CD8-positive, alpha-beta memory T cell (primary cell): ENCODE results near the gene SKAP1. TPM values are rescaled to one million over a fixed set of nuclear protein-coding genes. Genes with fewer than 3 reads are reported as not detected.

Experiments
- CTCF ChIA-PET: fragments of 350-600 bp; sonication (Branson Sonifier 250); formaldehyde crosslinking; loops from one replicate; lab custom pipeline; 2021; ENCODE audit warnings: antibody characterized with exemption; lab: Charles Lee
- POLR2A ChIA-PET: fragments of 350-600 bp; sonication (Branson Sonifier 250); formaldehyde crosslinking; loops from one replicate; lab custom pipeline; 2021; ENCODE audit warnings: antibody characterized with exemption; lab: Charles Lee
- DNase-seq, 5 donors: peaks; one replicate each; pipeline versions ENCODE4 v3.0.0 to v3.0.0-alpha.2; 2020 to 2022; ENCODE audit warnings: mixed read lengths in 1 of 5
- H3K27ac ChIP-seq: one replicate; pipeline ENCODE4 v1.7.0; 2013; ENCODE audit warnings: low read depth, mild to moderate bottlenecking, low read length, moderate library complexity
- H3K27me3 ChIP-seq: 2 replicates; pipeline ENCODE4 v1.7.0; 2013; ENCODE audit warnings: low read length, mild to moderate bottlenecking; ENCODE audit not compliant: insufficient read depth, poor library complexity, severe bottlenecking
- H3K36me3 ChIP-seq: 2 replicates; pipeline ENCODE4 v1.7.0; 2013; ENCODE audit warnings: mild to moderate bottlenecking, low read length, moderate library complexity; ENCODE audit not compliant: insufficient read depth
- H3K4me1 ChIP-seq: 2 replicates; pipeline ENCODE4 v1.7.0; 2013; ENCODE audit warnings: mild to moderate bottlenecking, low read length, moderate library complexity; ENCODE audit not compliant: insufficient read depth
- H3K4me3 ChIP-seq: 2 replicates; pipeline ENCODE4 v1.7.0; 2013; ENCODE audit warnings: mild to moderate bottlenecking, low read length
- H3K9me3 ChIP-seq: 2 replicates; pipeline ENCODE4 v1.7.0; 2013; ENCODE audit warnings: mild to moderate bottlenecking, low read length
- H3K27ac Mint-ChIP-seq, 8 donors: one replicate each; pipeline ENCODE4 v1.8.0; 2020 to 2021; ENCODE audit warnings: mixed read lengths in 8 of 8, mild to moderate bottlenecking in 6 of 8, inconsistent platforms in 3 of 8, moderate library complexity in 3 of 8
- H3K27me3 Mint-ChIP-seq, 2 donors: one replicate each; pipeline ENCODE4 v1.8.0; 2020 to 2021; ENCODE audit warnings: mixed read lengths in 2 of 2, mild to moderate bottlenecking in 1 of 2, moderate library complexity in 1 of 2
- H3K36me3 Mint-ChIP-seq, 3 donors: one replicate each; pipeline ENCODE4 v1.8.0; 2020 to 2021; ENCODE audit warnings: mixed read lengths in 3 of 3, inconsistent platforms in 1 of 3, mild to moderate bottlenecking in 1 of 3
- H3K4me1 Mint-ChIP-seq, 3 donors: one replicate each; pipeline ENCODE4 v1.8.0; 2020 to 2021; ENCODE audit warnings: mixed read lengths in 3 of 3, inconsistent platforms in 1 of 3, mild to moderate bottlenecking in 1 of 3
- H3K4me3 Mint-ChIP-seq, 7 donors: one replicate each; pipeline ENCODE4 v1.8.0; 2020 to 2021; ENCODE audit warnings: mixed read lengths in 7 of 7, mild to moderate bottlenecking in 6 of 7, moderate library complexity in 4 of 7, inconsistent platforms in 2 of 7
- H3K9me3 Mint-ChIP-seq, 5 donors: one replicate each; pipeline ENCODE4 v1.8.0; 2020 to 2022; ENCODE audit warnings: mixed read lengths in 5 of 5, mild to moderate bottlenecking in 3 of 5, moderate library complexity in 2 of 5, inconsistent platforms in 1 of 5
- polyA plus RNA-seq: library from polyadenylated mRNA; unstranded; fragments of 300-500 nt; fragmentation: Illumina TruSeq; gene quantifications from one replicate; pipeline ENCODE4 v1.2.3, GENCODE V29; 2021
- total RNA-seq, 2 experiments: library from RNA; stranded (reverse); gene quantifications; one replicate each; pipeline ENCODE4 v1.2.3, GENCODE V29; 2021

Gene SKAP1
- total and polyA plus RNA-seq, 3 experiments from 2014 or later, result 50.5 to 264 (median 56.0) TPM

DNA sequence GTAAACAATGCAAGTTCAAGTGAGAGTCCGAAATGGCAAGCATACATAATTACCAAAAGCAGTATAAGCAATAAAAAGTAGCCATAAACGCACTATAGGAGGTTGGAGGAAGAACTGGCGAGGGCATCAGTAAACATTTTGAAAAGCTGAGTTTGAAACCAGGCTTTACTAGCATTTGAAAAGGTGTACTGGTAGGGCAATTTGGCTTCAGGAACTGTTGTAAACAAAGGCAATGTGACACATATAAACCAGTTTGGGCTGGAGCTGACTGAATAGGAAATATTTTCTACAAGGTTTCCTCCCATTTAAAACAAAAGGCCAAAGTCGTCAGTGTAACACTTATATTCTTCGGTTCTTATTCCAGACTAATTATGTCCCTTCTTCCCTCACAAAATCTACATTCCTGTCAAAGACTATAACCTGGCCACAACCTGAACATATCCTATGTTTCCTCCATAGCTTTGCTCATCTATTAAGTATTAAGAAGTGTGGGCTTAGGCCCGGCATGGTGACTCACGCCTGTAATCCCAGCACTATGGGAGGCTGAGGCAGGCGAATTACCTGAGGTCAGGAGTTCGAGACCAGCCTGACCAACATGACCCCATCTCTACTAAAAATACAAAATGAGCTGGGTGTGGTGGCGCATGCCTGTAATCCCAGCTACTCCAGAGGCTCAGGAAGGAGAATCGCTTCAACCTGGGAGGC lies 336.5 kb downstream of the SKAP1 start:
- no peak overlapping the region for H3K4me3 Mint-ChIP-seq
- CTCF ChIA-PET, result interaction anchor here (1.1 kb wide), 1 partner anchor 147 kb away, joined by 3 read pairs; no protein-coding TSS in a partner anchor
- POLR2A ChIA-PET, result interaction anchor here (0.6 kb wide), 1 partner anchor 65 kb away, joined by 3 read pairs; no protein-coding TSS in a partner anchor
- H3K27me3 Mint-ChIP-seq, result no peaks in the 10 kb centered on the region
- no peaks in the 10 kb centered on the region for H3K4me1 ChIP-seq
- H3K27ac ChIP-seq, result no peak overlapping the region
- peak overlapping the region in 1 of 8 donors; percentile 1 for H3K27ac Mint-ChIP-seq
- no peaks in the 10 kb centered on the region for H3K36me3 ChIP-seq
- H3K36me3 Mint-ChIP-seq, result peaks cover 0 to 24% (median 3%) of the 10 kb centered on the region in 3 donors
- H3K4me3 ChIP-seq, result no peak overlapping the region
- H3K27me3 ChIP-seq, result no peaks in the 10 kb centered on the region
- peaks cover 9 to 21% (median 16%) of the 10 kb centered on the region in 3 donors for H3K4me1 Mint-ChIP-seq
- no peaks in the 10 kb centered on the region for H3K9me3 Mint-ChIP-seq
- no peak for DNase-seq
- no peaks in the 10 kb centered on the region for H3K9me3 ChIP-seq

DNA sequence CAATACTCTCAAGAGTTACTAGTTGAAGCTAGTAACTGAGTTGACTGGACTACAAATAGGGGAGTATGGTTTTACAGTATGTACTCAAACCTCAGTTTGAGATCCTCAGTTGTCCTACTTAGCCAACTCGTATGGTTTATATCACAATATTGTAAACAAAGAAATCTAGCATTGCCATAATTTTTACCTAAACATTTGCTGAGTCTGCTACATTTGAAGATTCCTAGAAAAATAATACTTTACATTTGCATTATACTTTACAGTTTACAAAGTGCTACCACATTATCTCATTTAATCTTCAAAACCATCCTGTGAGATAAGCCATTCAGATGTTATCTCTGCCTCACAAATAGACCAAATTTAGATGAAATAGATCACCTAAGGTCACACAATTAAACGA lies 345.1 kb downstream of the SKAP1 start:
- POLR2A ChIA-PET, result interaction anchor here (0.7 kb wide), 1 partner anchor 236 kb away, joined by 3 read pairs; no protein-coding TSS in a partner anchor
- Histone ChIP-seq H3K27ac (no peak overlapping the region), H3K36me3 (no peaks in the 10 kb centered on the region), H3K27me3 (no peaks in the 10 kb centered on the region), H3K9me3 (no peaks in the 10 kb centered on the region), H3K4me3 (no peak overlapping the region), H3K4me1 (no peaks in the 10 kb centered on the region)
- Mint-ChIP-seq H3K36me3 (peaks cover 0 to 3% (median 0%) of the 10 kb centered on the region in 3 donors), H3K27me3 (no peaks in the 10 kb centered on the region), H3K27ac (no peak overlapping the region), H3K4me1 (peaks cover 4 to 15% (median 8%) of the 10 kb centered on the region in 3 donors), H3K4me3 (no peak overlapping the region), H3K9me3 (no peaks in the 10 kb centered on the region)
- no peak for DNase-seq
- CTCF ChIA-PET, result interaction anchor here (0.6 to 3.3 kb wide), 2 partner anchors 8 to 64 kb away, joined by 3 to 16 read pairs; no protein-coding TSS in a partner anchor

Other genes with a start within 250 kb of the SKAP1 start
- not detected for gene HOXB1, start 100.8 kb upstream of the SKAP1 start, total RNA-seq
- gene HOXB1, start 100.8 kb upstream of the SKAP1 start, polyA plus RNA-seq, result not detected
- 10 to 100 TPM; 16.7 to 18.3 TPM for gene HOXB2, start 114.9 kb upstream of the SKAP1 start, total RNA-seq
- gene HOXB2, start 114.9 kb upstream of the SKAP1 start, polyA plus RNA-seq, result 12.8 TPM
- 1 to 10 TPM; 3.4 to 3.7 TPM for gene HOXB4, start 148.1 kb upstream of the SKAP1 start, total RNA-seq
- 0.33 TPM for gene HOXB4, start 148.1 kb upstream of the SKAP1 start, polyA plus RNA-seq
- 1 to 10 TPM; 3.0 to 3.5 TPM for gene HOXB3, start 160.0 kb upstream of the SKAP1 start, total RNA-seq
- gene HOXB3, start 160.0 kb upstream of the SKAP1 start, polyA plus RNA-seq, result 0.10 TPM
- gene HOXB5, start 163.6 kb upstream of the SKAP1 start, total RNA-seq, result not detected
- gene HOXB5, start 163.6 kb upstream of the SKAP1 start, polyA plus RNA-seq, result not detected
- gene HOXB6, start 174.8 kb upstream of the SKAP1 start, total RNA-seq, result under 1 TPM; 0.22 to 0.37 TPM
- gene HOXB6, start 174.8 kb upstream of the SKAP1 start, polyA plus RNA-seq, result not detected
- gene HOXB7, start 180.8 kb upstream of the SKAP1 start, total RNA-seq, result under 1 TPM; 0.89 to 0.96 TPM
- gene HOXB7, start 180.8 kb upstream of the SKAP1 start, polyA plus RNA-seq, result 0.87 TPM
- not detected for gene HOXB8, start 185.1 kb upstream of the SKAP1 start, total RNA-seq
- not detected for gene HOXB8, start 185.1 kb upstream of the SKAP1 start, polyA plus RNA-seq
- 1 to 10 TPM; 2.0 to 2.6 TPM for gene HOXB9, start 196.1 kb upstream of the SKAP1 start, total RNA-seq
- not detected for gene HOXB9, start 196.1 kb upstream of the SKAP1 start, polyA plus RNA-seq